Peyer's patch (tissue), 4 donors: ENCODE measurements around the gene CDS2.

Experiments used
- CTCF ChIP-seq, 6 experiments: fragments of 450-650 bp in 4 of 6; fragments of 200-600 bp in 2 of 6; sonication (generic) in 1 of 6; IDR thresholded peaks; one replicate each; pipeline ENCODE4 v1.5.1; 2017 to 2019; ENCODE audit warnings: antibody characterized with exemption in 6 of 6, mild to moderate bottlenecking in 3 of 6, moderate library complexity in 1 of 6
- POLR2A ChIP-seq, 2 donors: fragments of 450-650 bp; IDR thresholded peaks; one replicate each; pipeline ENCODE4 v1.5.1; 2017; ENCODE audit warnings: antibody characterized with exemption in 2 of 2, mild to moderate bottlenecking in 2 of 2, moderate library complexity in 2 of 2

GRCh38 chr20:5096463-5096862 is 30.3 kb upstream of the CDS2 start:
- TF ChIP-seq POLR2A (IDR thresholded peaks at IDR 0.05) = no peak
- no peak for TF ChIP-seq CTCF (IDR thresholded peaks at IDR 0.05)
